DOHH2 (cell line): Measurements from ENCODE around the gene CD164L2.
"Not testable (repeated sequence)": the region's sequence is repeated elsewhere in the genome, so short reads cannot be mapped to it uniquely, and the experiment has no call there.

Experiments used
- H3F3A ChIP-seq: fragments of 200-600 bp; sonication (generic), shearing (Covaris generic); 2 replicates; pipeline ENCODE4 v1.6.0; 2016; ENCODE audit warnings: antibody characterized with exemption, mild to moderate bottlenecking; ENCODE audit not compliant: control insufficient read depth, insufficient read depth
- H3K27ac ChIP-seq: fragments of 200-600 bp; sonication (generic); 2 replicates; pipeline ENCODE4 v1.5.1; 2014; ENCODE audit warnings: low read depth, mild to moderate bottlenecking, low read length, moderate library complexity
- H3K27me3 ChIP-seq: fragments of 200-600 bp; sonication (generic); 2 replicates; pipeline ENCODE4 v1.6.1; 2014; ENCODE audit warnings: mild to moderate bottlenecking, low read length, mixed read lengths; ENCODE audit not compliant: control insufficient read depth
- H3K36me3 ChIP-seq: fragments of 200-600 bp; sonication (generic); 2 replicates; pipeline ENCODE4 v1.6.1; 2014; ENCODE audit warnings: mild to moderate bottlenecking, low read length, moderate library complexity, mixed read lengths; ENCODE audit not compliant: control insufficient read depth
- H3K4me1 ChIP-seq: fragments of 200-600 bp; sonication (generic); 2 replicates; pipeline ENCODE4 v1.6.1; 2014; ENCODE audit warnings: mild to moderate bottlenecking, low read length, mixed read lengths; ENCODE audit not compliant: control insufficient read depth
- H3K4me2 ChIP-seq: fragments of 200-600 bp; sonication (generic); 2 replicates; pipeline ENCODE4 v1.6.0; 2014; ENCODE audit warnings: mild to moderate bottlenecking, low read length, moderate library complexity
- H3K4me3 ChIP-seq: fragments of 200-600 bp; sonication (generic); 2 replicates; pipeline ENCODE4 v1.5.1; 2014; ENCODE audit warnings: mild to moderate bottlenecking, low read length, mixed read lengths
- H3K79me2 ChIP-seq: fragments of 200-600 bp; sonication (generic); 2 replicates; pipeline ENCODE4 v1.6.1; 2014; ENCODE audit warnings: mild to moderate bottlenecking, low read length, mixed read lengths; ENCODE audit not compliant: control insufficient read depth
- H3K9me2 ChIP-seq: fragments of 200-600 bp; sonication (generic); replicated peaks from 2 replicates; pipeline ENCODE4 v1.6.1; 2014; ENCODE audit warnings: mild to moderate bottlenecking, low read length, mixed read lengths; ENCODE audit not compliant: control insufficient read depth
- H3K9me3 ChIP-seq: fragments of 200-600 bp; sonication (generic); 2 replicates; pipeline ENCODE4 v1.6.1; 2014; ENCODE audit warnings: antibody characterized with exemption, low read length, mixed read lengths; ENCODE audit not compliant: control insufficient read depth, insufficient read depth
- H4K20me1 ChIP-seq: fragments of 200-600 bp; sonication (generic); 2 replicates; pipeline ENCODE4 v1.6.0; 2014; ENCODE audit warnings: low read depth, mild to moderate bottlenecking, antibody characterized with exemption, low read length, moderate library complexity; ENCODE audit not compliant: control insufficient read depth, insufficient read depth
- EZH2phosphoT487 ChIP-seq: fragments of 200-600 bp; sonication (generic); IDR thresholded peaks from 2 replicates; pipeline ENCODE4 v1.6.1; 2017; ENCODE audit warnings: borderline replicate concordance, mild to moderate bottlenecking, antibody characterized with exemption, low read length, moderate library complexity, mixed read lengths
- TF ChIP-seq, protein P1 (sequence below): fragments of 200-600 bp; sonication (generic); IDR thresholded peaks from one replicate; pipeline ENCODE4 v1.5.1; 2014; ENCODE audit warnings: antibody characterized with exemption, mild to moderate bottlenecking, low read depth, low read length; ENCODE audit not compliant: poor library complexity, severe bottlenecking

CD164L2 gene

DNA sequence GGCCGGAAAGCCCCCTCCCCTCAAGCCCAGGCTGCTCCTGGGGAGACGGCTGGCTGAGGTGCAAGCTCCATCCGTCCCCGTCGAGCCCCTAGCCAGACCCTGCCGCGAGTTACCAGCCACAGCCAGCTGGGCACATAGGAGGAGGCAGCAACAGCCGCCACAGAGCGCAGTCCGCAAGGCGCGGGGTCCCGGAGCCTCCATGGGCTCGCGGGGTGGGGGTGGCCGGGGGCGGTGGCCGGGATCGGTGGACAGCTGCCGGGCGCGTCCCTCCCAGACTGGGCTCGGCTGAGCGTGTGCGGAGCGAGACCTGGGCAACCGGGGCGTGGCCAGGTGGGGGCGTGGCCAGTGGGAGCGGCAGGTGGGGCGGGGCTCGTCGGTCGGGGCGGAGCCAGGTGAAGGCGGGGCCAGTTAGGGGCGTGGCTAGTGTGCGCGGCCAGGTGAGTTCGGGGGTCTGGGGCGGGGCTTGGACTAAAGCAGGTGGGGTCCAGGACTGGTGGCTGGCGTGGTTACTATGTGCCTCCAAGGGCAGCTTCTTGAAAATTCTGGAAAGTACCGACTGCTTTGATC, at the start of gene CD164L2:
Gene CD164L2, minus strand, starts transcription at position 295 of the 567 bp plus-strand sequence. Its CDS starts 94 bp downstream, at position 201.
- no peak within 1 kb of the TSS for H3K4me2 ChIP-seq
- no peak within 1 kb of the TSS for H3K4me3 ChIP-seq
- H3K27ac ChIP-seq, result no peak within 1 kb of the TSS
- H3K79me2 ChIP-seq, result no peaks in the 10 kb centered on the region
- H3F3A ChIP-seq, result no peaks in the 10 kb centered on the region
- peaks cover 19% of the 10 kb centered on the region for H3K27me3 ChIP-seq
- no peaks in the 10 kb centered on the region for H4K20me1 ChIP-seq
- H3K36me3 ChIP-seq, result no peaks in the 10 kb centered on the region
- H3K9me2 ChIP-seq, result no peaks in the 10 kb centered on the region
- H3K4me1 ChIP-seq, result no peaks in the 10 kb centered on the region
- H3K9me3 ChIP-seq, result no peaks in the 10 kb centered on the region
- TF ChIP-seq, protein P1, sequence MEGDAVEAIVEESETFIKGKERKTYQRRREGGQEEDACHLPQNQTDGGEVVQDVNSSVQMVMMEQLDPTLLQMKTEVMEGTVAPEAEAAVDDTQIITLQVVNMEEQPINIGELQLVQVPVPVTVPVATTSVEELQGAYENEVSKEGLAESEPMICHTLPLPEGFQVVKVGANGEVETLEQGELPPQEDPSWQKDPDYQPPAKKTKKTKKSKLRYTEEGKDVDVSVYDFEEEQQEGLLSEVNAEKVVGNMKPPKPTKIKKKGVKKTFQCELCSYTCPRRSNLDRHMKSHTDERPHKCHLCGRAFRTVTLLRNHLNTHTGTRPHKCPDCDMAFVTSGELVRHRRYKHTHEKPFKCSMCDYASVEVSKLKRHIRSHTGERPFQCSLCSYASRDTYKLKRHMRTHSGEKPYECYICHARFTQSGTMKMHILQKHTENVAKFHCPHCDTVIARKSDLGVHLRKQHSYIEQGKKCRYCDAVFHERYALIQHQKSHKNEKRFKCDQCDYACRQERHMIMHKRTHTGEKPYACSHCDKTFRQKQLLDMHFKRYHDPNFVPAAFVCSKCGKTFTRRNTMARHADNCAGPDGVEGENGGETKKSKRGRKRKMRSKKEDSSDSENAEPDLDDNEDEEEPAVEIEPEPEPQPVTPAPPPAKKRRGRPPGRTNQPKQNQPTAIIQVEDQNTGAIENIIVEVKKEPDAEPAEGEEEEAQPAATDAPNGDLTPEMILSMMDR, result no peak
- TF ChIP-seq EZH2phosphoT487, result no peak

DNA sequence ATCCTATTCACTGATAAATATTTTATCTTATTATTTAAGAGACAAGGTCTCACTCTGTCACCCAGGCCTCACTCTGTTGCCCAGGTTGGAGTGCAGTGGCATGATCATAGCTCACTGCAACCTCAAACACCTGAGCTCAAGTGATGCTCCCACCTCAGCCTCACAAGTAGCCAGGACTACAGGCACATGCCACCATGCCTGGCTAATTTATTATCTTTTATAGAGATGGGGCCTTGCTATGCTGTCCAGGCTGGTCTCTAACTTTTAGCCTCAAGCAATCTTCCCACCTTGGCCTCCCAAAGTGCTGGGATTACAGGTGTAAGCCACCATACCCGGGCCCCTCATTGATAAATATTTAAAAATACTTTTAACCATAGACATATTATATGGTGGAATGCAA, 49.6 kb upstream of the CD164L2 start:
- not testable (repeated sequence) for H3K27me3 ChIP-seq, H3K4me2 ChIP-seq, H3K9me3 ChIP-seq, H3K4me3 ChIP-seq, H4K20me1 ChIP-seq, H3K27ac ChIP-seq, H3K9me2 ChIP-seq
- Histone ChIP-seq H3K79me2 (peaks cover 85% of the 10 kb centered on the region), H3K4me1 (peaks cover 97% of the 10 kb centered on the region), H3F3A (peaks cover 14% of the 10 kb centered on the region), H3K36me3 (peaks cover 25% of the 10 kb centered on the region)

DNA sequence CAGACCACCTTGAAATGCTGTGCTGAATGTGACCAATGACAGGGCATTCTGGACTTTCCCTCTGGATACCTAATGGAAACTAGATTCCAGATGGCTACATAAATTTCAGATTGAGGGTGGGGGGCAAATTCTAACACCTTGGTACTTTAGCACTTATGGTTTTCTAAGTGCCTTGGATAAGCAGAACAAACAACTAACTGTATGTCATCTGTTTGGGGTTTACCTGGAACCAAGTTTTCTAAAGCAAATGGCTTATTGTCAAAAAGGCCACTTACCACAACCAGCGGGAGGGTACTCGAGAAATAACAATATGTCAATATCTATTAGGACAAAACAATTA, 48.4 kb upstream of the CD164L2 start:
- peaks cover 13% of the 10 kb centered on the region for H3F3A ChIP-seq
- no peak for TF ChIP-seq EZH2phosphoT487
- TF ChIP-seq, protein P1, result no peak
- no peak overlapping the region for H3K27ac ChIP-seq
- peaks cover 36% of the 10 kb centered on the region for H3K36me3 ChIP-seq
- H3K4me2 ChIP-seq, result peak overlapping the region; percentile 66
- no peaks in the 10 kb centered on the region for H3K27me3 ChIP-seq
- H3K4me3 ChIP-seq, result peak overlapping the region; percentile 41; the same call in 1 of the 2 replicates
- peaks cover 84% of the 10 kb centered on the region for H3K79me2 ChIP-seq
- peaks cover 93% of the 10 kb centered on the region for H3K4me1 ChIP-seq
- H3K9me2 ChIP-seq, result no peaks in the 10 kb centered on the region
- no peaks in the 10 kb centered on the region for H3K9me3 ChIP-seq
- H4K20me1 ChIP-seq, result no peaks in the 10 kb centered on the region; the same call in 1 of the 2 replicates

DNA sequence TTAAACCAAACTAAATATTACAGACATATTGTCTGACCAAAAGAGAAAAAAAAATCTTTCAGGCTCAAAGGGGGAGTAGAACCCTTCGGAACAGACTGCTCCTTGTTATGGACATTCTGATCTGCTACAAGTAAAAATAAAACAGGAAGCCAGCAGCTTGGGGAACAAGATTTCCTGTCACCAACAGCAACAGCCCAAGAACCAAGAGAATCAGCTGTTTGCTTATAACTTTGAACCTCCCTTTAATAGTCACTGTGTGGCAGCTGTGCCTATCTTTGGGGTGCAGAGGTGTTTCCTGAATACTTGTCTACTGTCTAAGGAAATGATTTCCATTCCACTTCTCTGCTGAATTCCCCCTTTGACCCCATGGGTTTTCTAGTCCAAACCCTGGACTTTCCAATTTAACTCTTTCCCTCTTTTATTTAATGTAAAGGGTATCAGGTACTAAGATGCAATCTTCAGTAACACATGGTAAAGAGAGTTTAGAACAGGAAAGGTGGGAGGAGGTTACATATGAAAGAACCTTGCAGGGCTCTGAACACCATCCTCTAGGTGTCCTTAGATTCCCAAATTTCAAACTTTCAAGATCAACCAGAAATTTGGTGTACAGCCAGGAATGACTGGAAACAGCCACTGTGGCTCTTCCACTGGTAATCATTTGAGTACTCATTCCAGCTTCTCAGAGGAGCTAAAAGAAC, 47.9 kb upstream of the CD164L2 start:
- no peaks in the 10 kb centered on the region for H3K9me2 ChIP-seq
- H3K9me3 ChIP-seq, result no peaks in the 10 kb centered on the region
- no peaks in the 10 kb centered on the region; the same call in 1 of the 2 replicates for H4K20me1 ChIP-seq
- H3K27me3 ChIP-seq, result no peaks in the 10 kb centered on the region
- H3K4me2 ChIP-seq, result peak overlapping the region; percentile 66
- H3K27ac ChIP-seq, result no peak overlapping the region
- TF ChIP-seq EZH2phosphoT487, result no peak
- TF ChIP-seq, protein P1, result no peak
- H3K4me3 ChIP-seq, result peak overlapping the region; percentile 41
- peaks cover 40% of the 10 kb centered on the region for H3K36me3 ChIP-seq
- H3F3A ChIP-seq, result peaks cover 8% of the 10 kb centered on the region
- peaks cover 88% of the 10 kb centered on the region for H3K4me1 ChIP-seq
- H3K79me2 ChIP-seq, result peaks cover 80% of the 10 kb centered on the region
